ENCODE results near the gene METTL5.
"Not testable (repeated sequence)": the region's sequence is repeated elsewhere in the genome, so short reads cannot be mapped to it uniquely, and the experiment has no call there.

GRCh38 chr2:169817369-169817768 is 7.3 kb downstream of the METTL5 start:
- not testable (repeated sequence) for TF ChIP-seq MXI1 (IDR thresholded peaks at IDR 0.05; ENCODE audit: low read depth, low read length); CTCF (IDR thresholded peaks at IDR 0.05); NRF1 (IDR thresholded peaks at IDR 0.05; ENCODE audit: low read depth, low read length); MAX (IDR thresholded peaks at IDR 0.05; ENCODE audit: low read depth); JUND (IDR thresholded peaks at IDR 0.05); EP300 (IDR thresholded peaks at IDR 0.05; ENCODE audit: borderline replicate concordance in 1 of 2, low read depth in 1 of 2, low read length in 1 of 2); ELF1 (IDR thresholded peaks at IDR 0.05)

Data from SK-N-SH (cell line).